HG03060 (cell line): ENCODE measurements around the gene WBP2NL.
"Not testable (repeated sequence)": the region's sequence is repeated elsewhere in the genome, so short reads cannot be mapped to it uniquely, and the experiment has no call there.

Source experiments
- ATAC-seq: cut with Tn5 transposase; IDR thresholded peaks from one replicate; pipeline ENCODE4 v1.9.1; 2021; ENCODE audit warnings: low read depth, moderate number of reproducible peaks; ENCODE audit not compliant: unreplicated experiment

Gene WBP2NL, protein sequence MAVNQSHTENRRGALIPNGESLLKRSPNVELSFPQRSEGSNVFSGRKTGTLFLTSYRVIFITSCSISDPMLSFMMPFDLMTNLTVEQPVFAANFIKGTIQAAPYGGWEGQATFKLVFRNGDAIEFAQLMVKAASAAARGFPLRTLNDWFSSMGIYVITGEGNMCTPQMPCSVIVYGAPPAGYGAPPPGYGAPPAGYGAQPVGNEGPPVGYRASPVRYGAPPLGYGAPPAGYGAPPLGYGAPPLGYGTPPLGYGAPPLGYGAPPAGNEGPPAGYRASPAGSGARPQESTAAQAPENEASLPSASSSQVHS

DNA sequence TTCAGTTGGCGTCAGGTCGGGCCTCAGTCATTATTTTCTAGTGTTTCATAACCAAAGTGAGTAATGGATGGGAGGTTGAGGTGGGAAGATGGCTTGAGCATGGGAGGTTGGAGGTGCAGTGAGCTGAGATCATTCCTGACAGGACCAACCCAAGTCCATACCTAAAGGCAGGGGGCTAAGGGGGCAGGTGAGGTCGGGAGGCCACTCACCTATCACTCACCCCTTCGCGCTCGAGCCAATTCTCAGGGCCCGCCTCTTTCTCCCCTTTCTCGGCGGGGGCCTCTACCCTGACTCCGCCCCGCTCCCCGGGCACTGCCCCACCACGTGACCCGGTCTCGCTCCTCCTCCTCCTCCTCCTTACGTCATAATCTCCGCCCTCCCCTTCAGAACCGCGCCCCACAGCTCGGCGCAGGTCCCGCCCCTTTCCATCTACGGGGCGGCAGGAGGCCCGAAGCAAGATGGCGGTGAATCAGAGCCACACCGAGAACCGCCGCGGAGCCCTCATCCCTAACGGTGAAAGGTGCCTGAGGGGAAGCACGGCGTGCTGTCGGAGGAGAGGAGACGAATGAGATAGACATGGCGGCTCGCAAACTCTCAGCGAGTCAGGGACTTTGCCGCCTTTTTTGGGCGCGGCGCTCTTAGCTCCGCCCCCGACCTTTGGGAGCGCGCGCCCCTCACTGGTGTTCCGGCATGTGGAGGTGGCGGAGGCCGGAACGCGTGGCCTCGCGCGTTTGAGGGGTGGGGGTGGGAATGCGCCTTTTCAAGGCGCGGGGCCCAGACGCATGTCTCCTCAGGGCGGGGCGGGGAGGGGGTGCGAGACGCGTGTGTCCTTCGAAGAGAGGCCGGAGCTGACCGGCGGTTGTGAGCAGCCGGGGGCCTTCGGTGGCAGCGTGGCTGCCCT, at the start of gene WBP2NL:
TSS of gene WBP2NL (plus strand) at position 428 of the 901 bp plus-strand sequence. CDS start at position 459, 31 bp downstream.
- ATAC-seq, result no peak

DNA sequence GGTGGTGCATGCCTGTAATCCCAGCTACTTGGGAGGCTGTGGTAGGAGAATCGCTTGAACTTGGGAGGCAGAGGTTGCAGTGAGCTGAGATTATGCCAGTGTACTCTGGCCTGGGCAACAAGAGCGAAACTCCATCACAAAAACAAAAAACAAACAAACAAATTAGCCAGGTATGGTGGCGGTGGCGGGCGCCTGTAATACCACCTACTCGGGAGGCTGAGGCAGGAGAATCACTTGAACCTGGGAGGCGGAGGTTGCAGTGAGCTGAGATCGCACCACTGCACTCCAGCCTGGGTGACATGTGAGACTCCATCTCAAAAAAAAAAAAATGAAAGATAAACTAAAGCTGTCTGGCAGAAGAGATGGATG, 49.7 kb upstream of the WBP2NL start:
- not testable (repeated sequence) for ATAC-seq

DNA sequence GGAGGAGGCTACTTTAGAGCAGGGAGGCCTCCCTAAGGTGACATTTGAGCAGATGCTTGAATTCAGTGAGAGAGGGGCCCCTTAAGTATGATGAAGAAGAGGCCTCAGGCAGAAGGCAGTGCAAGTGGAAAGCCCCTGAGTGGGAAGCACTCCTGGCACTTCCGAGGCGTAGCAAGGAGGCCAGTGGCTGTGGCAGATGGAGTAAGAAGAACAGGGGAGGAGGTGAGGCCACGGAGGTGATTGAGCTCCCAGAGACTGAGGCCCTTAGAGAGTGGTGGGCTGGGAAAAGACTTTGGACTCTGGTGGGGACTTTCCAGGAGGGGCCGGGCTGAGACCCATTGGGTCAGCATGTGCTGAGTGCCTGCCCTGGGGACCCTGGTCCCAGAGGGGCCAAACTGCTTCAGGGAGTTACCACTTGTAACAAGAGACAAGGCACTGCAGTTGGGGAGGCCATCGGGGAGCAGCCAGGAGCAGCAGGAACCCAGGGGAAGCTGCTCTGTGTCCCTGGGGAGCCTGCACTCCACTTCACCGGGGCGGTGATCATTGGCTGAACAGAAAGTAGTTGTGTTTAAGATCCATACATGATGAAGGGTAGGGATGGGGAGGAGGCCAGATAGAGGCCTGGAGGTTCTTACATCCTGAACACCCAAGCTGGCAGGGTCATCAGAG, 49.2 kb upstream of the WBP2NL start:
- no peak for ATAC-seq

DNA sequence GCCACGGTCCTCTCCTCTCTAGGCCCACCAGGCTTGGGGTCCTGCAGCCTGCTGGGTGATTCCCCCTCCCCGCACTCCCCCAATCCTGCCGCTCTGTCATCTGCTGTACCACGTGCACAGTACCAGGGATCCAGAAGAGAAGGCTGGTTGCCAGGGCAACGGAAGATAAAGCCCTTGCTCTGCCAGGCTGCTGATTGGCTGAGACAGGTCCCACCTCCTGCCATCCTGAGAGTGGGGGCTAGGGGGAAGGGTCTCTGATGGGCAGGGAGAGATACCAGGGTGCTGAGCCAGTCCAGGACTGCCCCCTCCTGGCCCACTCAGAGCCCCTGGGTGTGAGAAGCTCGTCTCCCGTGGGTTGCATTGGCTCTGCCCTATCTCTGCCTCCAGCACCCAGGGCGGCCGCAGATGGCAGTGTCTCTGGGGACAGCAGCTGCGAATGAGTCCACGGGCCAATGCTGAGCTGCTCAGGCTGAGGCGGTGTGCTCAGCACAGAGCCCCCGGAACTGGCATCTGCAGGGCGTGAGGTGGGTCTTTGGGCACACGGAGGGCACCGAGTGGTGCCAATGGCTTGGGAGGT, 46.6 kb upstream of the WBP2NL start, which contains the start of gene SMIM45:
TSS of gene SMIM45 (plus strand) at position 253 of the 577 bp plus-strand sequence.
- ATAC-seq, result no peak

DNA sequence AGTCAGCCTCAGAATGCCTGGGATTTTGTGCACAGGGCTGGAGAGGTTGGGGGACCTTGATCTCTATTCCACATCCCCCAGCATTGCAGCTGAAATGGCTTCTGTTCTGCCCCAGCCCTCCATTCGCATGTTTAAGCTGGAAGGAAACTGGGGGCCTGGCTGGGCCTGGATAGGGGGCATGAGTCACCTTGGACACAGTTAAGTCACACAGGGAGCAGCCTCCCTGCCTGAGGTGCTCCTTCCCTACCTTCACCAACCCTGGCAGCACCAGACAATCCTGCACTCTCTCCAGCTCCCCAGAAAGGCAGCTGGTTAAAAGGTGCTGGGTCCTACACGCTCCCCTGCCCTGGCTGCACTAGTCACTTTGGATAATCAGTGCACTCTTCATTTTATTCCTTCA, 45.9 kb upstream of the WBP2NL start:
- no peak for ATAC-seq

DNA sequence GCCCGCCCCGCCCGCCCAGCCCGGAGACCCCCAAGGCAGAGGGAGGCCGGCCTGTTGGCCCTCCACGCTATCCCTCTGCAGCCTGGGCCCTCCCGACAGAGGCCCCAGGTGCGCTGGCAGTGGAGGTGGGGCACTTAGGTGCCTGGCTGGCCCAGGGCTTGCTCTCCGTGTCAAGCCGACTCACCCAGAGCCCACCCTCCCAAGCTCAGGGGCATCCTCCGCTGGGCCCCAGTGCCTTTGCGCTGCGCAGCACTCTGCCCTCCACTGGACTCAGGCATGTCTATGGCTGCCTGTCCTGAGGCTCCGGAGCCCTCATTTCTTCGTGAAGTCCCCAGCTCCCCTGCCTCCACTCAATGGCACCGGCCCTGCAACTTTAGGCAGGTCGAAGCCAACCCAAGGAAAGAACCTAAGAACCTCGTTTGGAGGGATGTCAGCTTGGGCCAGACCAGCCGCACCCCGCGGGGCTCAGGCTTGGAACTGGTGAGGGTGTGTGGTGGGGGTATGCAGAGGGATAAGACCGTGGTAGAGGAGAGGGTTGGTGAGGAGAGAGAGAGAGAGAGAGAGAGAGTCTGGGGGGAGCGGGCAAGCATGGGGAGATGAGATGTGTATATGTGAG, 40.5 kb upstream of the WBP2NL start:
- no peak for ATAC-seq

DNA sequence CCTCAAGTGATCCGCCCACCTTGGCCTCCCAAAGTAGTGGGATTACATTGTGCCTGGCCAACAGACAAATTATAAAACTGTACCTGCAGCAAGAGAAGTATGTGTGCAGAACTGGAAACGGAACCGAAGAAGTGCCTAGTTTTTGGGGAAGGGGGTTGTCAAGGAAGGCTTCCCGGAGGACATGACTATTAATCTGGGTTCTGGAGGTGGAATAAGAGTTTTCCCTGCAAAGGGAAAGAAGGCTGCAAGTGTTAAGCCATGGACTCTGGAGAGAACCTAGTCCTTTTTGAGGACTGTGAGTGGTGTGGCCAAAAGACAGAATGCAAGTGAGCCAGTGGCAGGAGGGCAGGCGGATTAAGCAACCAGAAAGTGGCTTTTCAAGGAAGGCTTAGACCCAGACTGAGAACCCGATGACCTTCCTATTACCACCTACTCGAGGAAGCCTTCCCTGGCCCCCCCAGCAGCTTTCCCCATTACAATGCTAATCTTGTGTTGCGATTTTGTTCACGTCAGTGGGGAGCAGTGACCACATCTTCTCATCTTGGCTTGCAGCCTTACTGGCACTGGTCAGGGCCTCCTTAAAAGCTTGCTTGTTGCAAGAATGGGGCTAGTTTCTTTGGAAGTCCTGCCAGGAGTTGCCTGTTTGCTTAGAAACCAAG, 35.0 kb upstream of the WBP2NL start:
- ATAC-seq, result no peak

DNA sequence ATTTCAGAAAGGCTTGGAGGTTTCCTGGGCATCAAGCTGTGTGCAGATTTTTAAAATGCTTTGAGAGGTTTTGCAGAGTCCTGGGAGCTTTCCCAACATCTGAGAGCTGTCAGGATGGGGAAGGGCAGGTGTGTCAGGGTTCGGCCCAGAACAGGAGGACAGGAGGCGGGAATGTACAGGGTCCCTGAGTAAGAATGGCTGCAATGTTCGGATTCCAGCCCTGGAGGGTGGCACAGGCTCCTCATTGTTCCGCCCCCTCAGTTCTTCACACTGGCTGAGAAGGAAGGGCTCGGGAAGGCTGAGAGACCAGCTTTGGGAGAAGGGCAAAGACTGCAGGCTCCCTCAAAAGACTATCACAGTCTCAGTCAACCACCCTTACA, 34.5 kb upstream of the WBP2NL start:
- ATAC-seq, result no peak

DNA sequence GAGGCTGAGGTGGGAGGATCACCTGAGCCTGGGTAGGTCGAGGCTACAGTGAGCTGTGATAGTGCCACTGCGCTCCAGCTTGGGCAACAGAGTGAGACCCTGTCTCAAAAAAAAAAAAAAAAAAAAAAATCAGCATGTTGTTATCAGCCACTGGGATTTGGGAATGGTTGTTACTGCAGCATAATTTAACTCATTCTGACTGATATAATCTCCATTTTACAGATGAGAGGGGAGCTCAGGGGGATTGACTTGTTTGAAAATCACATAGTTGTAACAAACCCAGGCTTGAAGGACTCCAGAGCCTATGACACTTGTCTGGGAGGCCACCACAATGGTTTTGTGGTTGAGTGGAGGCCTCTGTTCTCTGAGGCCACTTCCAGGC, 32.4 kb upstream of the WBP2NL start:
- ATAC-seq, result no peak

DNA sequence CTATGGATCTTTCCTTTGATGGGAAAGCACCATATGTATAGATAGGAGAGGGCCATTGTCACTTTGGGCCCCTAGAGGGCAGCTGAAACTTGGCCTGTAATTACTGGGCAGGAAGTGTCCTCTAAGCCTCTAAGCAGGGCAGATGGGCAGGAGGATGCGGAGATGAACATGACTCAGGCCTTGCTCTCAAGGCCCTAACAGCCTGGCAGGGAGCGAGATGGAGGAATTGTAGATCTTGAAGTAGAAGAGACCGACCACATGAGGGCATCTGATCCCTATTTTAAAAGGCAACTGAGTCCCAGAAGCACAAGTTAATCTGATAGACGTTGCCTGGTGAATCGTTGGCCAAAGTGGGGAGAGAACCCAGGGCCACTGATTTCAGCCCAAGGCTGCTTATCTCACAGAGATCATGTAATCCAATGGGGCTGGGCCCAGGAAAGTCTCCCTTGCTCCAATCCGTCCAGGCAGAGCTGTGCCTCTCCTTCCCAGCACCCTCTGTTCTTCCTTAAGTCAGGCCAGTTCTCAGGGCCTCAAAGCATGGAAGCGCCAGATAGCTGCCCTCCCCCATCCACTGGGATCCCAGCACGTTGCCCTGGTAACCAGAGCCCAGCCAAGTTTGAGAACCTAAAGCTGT, 31.9 kb upstream of the WBP2NL start:
- ATAC-seq, result no peak

DNA sequence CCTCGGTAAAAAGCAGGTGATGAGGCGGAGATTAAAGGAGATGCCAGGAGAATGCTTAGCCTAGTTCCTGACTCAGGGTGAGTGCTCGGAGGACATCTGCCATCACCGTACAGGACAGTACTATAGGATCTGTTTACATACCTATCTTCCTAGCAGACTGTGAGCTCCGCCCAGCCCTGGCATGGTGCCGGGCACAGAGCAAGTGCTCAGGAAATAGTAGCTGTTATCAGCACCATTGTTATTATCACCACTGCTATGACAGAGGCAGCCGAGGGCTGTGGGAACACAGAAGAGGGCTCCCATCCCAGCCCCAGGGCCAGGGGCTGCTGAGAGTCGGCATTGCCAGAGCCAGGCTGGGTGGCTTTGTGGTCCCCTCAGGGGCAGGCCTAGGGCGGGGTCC, 30.0 kb upstream of the WBP2NL start:
- ATAC-seq, result no peak

DNA sequence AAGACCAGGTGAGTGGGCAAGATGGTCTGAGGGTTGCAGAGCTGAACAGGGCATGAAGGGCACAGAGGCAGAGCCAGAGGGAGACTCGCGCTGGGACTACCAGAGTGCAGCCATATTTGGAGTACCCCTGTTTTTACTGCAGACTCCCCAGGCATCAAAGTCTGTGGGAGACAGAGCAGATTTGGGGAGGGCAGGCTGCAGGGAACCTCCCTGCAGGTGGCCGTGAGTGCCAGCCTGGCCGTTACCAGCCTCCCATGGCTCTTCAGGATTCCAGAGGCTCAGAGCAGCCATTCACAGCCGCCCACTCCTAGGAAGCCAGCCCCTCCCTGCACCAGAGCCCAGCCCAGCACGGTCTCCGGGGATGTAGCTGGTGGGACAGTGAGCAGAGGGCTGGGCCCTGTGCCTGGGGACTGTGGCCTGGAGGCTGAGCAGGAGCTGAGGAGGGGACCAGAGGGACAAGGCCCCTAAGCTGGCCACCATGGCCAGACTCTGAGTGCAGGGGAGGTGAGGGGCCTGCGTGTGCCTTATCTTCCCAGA, 29.4 kb upstream of the WBP2NL start, which contains the start of gene SEPTIN3:
TSS of gene SEPTIN3 (plus strand) at position 334 of the 537 bp plus-strand sequence. CDS start 2,050 bp downstream, outside the sequence.
- no peak for ATAC-seq

DNA sequence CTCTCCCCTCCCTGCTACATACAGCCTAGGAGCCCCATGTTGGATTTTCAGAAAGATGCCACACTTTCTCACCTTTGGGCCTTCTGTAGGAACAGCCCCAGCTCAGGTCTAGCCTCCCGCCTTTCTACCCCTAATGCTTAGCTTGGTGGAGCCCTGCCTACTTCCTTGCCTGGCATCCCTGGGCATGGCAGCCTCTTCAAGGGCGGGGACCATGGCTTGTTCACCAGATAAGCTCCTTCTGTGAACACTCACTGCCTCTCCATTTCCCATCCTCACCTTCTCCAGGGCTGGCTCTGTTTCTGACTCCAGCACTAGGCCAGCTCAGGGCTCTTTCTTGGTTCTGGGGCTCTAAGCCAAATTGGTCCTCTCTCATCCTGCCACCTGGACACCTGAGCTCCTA, 28.0 kb upstream of the WBP2NL start:
- no peak for ATAC-seq

DNA sequence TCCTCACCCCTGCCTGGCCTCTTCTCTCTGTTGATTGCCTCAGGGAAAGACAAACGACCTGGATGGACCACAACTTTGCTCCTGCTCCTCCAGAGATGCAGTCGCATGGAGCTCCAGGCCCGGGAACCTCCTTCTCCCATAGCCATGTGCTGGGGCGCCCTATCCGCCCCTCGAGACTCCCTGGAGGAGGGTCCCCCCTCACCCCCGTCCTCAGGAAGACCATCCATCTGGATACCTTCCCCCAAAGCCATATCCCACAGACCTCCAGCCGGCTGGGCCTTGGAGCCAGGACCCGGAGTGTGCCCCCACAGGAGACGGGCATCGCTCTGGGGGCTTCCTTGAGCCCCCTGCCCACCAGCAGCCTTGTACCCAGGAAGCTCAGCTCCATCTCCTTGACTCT, 27.2 kb upstream of the WBP2NL start:
- no peak for ATAC-seq

DNA sequence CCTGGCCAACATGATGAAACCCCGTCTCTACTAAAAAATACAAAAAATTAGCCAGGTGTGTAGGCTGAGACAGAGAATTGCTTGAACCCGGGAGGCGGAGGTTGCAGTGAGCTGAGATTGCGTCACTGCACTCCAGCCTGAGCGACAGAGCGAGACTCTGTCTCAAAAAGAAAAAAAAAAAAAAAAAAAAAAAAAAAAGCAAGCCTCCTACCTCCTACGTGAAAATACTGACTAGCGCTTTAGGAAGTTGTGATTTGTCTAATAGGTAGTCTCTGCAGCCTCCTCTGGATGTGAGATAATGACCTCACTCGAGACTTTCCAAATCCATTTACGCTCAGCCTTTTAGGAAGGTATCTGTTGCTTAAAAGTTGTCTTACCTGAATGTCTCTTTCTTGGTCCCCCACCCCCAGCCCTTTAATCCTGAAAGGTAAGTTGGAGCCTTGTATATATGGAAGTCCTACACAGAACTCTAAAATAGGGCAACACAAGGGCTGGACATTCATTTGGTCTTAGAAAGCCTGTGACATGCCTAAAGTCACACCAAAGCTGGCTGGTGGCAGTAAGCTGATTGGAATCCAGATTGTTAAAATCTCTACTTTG, 23.8 kb upstream of the WBP2NL start:
- no peak for ATAC-seq

DNA sequence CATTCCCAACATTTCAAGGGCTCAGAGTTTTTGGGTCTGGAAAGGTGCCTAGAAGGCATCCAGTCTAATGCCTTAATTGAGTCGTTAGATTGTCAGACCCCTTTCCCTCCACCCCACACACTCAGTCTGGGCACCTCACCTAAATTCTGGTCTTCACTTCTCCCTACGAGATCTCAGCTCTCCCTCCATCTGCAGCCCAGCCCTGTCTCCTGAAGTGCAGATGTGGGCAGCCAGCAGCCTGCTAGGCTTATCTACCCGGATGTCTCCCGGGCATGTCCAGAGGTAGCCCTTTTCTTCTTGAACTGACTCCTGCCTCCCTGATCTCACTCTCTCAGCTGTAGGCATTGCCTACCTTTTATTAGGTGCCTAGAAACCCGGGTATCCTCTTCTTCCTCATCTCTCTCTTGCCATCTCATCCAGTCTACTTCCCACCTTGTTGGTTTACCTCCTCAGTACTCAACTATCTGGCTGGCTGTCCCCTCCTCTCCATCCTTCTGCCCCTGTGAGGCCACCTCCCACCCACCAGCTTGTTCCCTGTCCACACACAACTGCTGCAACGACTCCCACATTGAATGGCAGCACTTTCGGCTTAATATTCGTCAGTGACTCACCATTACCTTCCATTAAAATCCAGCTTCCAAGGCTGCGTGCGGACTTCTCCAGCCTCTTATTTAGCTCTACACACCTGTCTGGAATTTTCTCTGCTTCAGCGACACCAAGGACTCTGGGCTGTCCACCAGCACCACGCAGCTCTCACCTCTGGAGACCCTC, 23.1 kb upstream of the WBP2NL start:
- ATAC-seq, result no peak

DNA sequence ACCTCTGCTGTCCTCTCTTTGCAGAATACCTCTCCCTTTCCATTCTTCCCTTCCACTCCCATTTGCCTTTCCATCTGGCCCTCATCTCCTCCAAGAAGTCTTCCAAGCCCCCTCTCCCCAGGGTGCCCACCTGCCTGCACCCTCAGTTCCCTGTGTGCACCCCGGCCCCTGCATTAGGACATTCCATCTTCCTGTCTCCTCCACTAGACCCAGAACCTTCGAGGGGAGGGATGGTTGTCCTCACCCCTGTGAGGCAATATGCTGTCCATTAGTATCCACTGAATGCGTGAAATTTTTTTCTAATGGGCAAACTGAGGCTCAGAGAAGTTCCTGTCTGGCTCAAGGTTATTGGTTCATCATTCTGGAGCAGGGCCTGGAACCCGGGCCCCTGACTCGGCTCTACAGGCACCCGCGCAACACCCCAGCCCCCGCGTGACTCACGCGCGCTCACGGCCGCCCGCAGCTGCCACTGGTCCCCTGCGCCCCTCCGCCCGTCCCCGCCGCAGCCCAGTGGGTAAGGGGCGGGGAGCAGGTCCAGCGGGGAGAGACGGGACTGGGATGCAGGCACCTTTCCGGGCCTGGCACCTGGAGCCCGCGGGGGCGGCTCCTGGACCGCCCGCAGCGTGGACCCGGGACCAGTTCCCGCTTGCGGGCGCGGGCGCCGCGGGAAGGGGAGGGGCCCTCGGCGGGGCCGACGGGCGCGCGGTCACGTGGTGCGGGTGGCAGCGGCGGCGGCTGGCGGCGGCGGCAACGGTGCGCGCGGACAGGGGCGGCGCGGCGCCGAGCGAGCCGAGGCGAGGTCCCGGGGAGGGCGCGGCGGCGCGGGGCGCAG, 22.3 kb upstream of the WBP2NL start:
- no peak for ATAC-seq
